Nephron progenitor cell (in vitro differentiated cells): ENCODE measurements around the gene PP2D1.
A peak's percentile ranks its signal among the peaks of the same experiment; 100 is the strongest.

Experiments
- DNase-seq: peaks from one replicate; pipeline ENCODE4 v3.0.0; 2021
- H3K27ac Mint-ChIP-seq: 2 replicates; pipeline ENCODE4 v1.8.0; 2021; ENCODE audit warnings: mild to moderate bottlenecking, moderate library complexity, mixed read lengths
- H3K27me3 Mint-ChIP-seq: 2 replicates; pipeline ENCODE4 v1.8.0; 2021; ENCODE audit warnings: mild to moderate bottlenecking, low read depth, mixed read lengths; ENCODE audit not compliant: poor library complexity
- H3K36me3 Mint-ChIP-seq: 2 replicates; pipeline ENCODE4 v1.8.0; 2021; ENCODE audit warnings: low read depth, mixed read lengths
- H3K4me1 Mint-ChIP-seq: 2 replicates; pipeline ENCODE4 v1.8.0; 2021; ENCODE audit warnings: mixed read lengths
- H3K4me3 Mint-ChIP-seq: 2 replicates; pipeline ENCODE4 v1.8.0; 2021; ENCODE audit warnings: mild to moderate bottlenecking, moderate library complexity, mixed read lengths
- H3K9me3 Mint-ChIP-seq: 2 replicates; pipeline ENCODE4 v1.8.0; 2021; ENCODE audit warnings: mild to moderate bottlenecking, moderate library complexity, mixed read lengths
- CTCF ChIP-seq: fragments of 200-600 bp; sonication (generic); IDR thresholded peaks from 2 replicates; pipeline ENCODE4 v1.5.0; 2021; ENCODE audit warnings: antibody characterized with exemption

PP2D1 gene

GRCh38 chr3:19945969-19946831 is 65.9 kb downstream of the PP2D1 start:
- peak overlapping the region; percentile 99 for H3K4me3 Mint-ChIP-seq
- no peak for DNase-seq
- H3K27ac Mint-ChIP-seq, result peak overlapping the region; percentile 100
- peaks cover 40% of the 10 kb centered on the region for H3K4me1 Mint-ChIP-seq
- H3K9me3 Mint-ChIP-seq, result peaks cover 27% of the 10 kb centered on the region
- TF ChIP-seq CTCF, result no peak
- peaks cover 3% of the 10 kb centered on the region for H3K27me3 Mint-ChIP-seq
- H3K36me3 Mint-ChIP-seq, result peaks cover 24% of the 10 kb centered on the region

DNA sequence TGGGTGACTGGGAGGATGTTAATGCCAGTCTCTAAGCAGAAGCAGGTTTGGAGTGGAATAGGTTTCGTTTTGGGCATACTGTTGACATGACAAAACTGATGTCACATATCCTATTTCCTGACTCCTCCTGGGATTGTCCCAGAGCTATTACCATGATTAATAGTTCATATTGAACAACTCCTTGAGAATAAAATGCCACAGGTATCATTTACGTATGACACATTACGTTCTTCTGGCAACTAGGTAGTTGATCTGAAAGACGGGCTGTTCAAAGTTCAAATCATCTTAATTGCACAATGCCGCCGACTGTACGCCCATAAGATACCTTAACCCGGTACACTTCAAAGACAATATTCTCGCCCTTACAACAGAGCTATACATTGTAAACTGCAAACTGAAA is 66.5 kb downstream of the PP2D1 start:
- Mint-ChIP-seq H3K27ac (no peak overlapping the region), H3K4me1 (peaks cover 40% of the 10 kb centered on the region), H3K27me3 (peaks cover 3% of the 10 kb centered on the region), H3K36me3 (peaks cover 18% of the 10 kb centered on the region), H3K4me3 (peak overlapping the region; percentile 99), H3K9me3 (peaks cover 27% of the 10 kb centered on the region)
- no peak for DNase-seq
- no peak for TF ChIP-seq CTCF

- DNase-seq, result no peak
- Mint-ChIP-seq H3K36me3 (peaks cover 14% of the 10 kb centered on the region), H3K27me3 (peaks cover 8% of the 10 kb centered on the region), H3K4me3 (no peak overlapping the region), H3K9me3 (peaks cover 27% of the 10 kb centered on the region), H3K4me1 (peaks cover 9% of the 10 kb centered on the region), H3K27ac (no peak overlapping the region)
- no peak for TF ChIP-seq CTCF
Measured at GRCh38 chr3:19940643-19941042, 71.4 kb downstream of the PP2D1 start.

GRCh38 chr3:19938295-19938627 is 73.8 kb downstream of the PP2D1 start:
- H3K4me1 Mint-ChIP-seq, result peaks cover 8% of the 10 kb centered on the region
- H3K36me3 Mint-ChIP-seq, result no peaks in the 10 kb centered on the region
- peaks cover 13% of the 10 kb centered on the region for H3K27me3 Mint-ChIP-seq
- TF ChIP-seq CTCF, result no peak
- no peak for DNase-seq
- peak overlapping the region; percentile 68 for H3K27ac Mint-ChIP-seq
- H3K4me3 Mint-ChIP-seq, result no peak overlapping the region
- peaks cover 20% of the 10 kb centered on the region for H3K9me3 Mint-ChIP-seq

- Mint-ChIP-seq H3K36me3 (no peaks in the 10 kb centered on the region), H3K27ac (no peak overlapping the region), H3K27me3 (peaks cover 13% of the 10 kb centered on the region), H3K4me3 (no peak overlapping the region), H3K4me1 (peaks cover 8% of the 10 kb centered on the region), H3K9me3 (peaks cover 16% of the 10 kb centered on the region)
- no peak for DNase-seq
- TF ChIP-seq CTCF, result no peak
Measured at GRCh38 chr3:19937459-19938294, 74.4 kb downstream of the PP2D1 start.
